ENCODE results near the gene ACCS.

ACCS gene, protein sequence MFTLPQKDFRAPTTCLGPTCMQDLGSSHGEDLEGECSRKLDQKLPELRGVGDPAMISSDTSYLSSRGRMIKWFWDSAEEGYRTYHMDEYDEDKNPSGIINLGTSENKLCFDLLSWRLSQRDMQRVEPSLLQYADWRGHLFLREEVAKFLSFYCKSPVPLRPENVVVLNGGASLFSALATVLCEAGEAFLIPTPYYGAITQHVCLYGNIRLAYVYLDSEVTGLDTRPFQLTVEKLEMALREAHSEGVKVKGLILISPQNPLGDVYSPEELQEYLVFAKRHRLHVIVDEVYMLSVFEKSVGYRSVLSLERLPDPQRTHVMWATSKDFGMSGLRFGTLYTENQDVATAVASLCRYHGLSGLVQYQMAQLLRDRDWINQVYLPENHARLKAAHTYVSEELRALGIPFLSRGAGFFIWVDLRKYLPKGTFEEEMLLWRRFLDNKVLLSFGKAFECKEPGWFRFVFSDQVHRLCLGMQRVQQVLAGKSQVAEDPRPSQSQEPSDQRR

DNA sequence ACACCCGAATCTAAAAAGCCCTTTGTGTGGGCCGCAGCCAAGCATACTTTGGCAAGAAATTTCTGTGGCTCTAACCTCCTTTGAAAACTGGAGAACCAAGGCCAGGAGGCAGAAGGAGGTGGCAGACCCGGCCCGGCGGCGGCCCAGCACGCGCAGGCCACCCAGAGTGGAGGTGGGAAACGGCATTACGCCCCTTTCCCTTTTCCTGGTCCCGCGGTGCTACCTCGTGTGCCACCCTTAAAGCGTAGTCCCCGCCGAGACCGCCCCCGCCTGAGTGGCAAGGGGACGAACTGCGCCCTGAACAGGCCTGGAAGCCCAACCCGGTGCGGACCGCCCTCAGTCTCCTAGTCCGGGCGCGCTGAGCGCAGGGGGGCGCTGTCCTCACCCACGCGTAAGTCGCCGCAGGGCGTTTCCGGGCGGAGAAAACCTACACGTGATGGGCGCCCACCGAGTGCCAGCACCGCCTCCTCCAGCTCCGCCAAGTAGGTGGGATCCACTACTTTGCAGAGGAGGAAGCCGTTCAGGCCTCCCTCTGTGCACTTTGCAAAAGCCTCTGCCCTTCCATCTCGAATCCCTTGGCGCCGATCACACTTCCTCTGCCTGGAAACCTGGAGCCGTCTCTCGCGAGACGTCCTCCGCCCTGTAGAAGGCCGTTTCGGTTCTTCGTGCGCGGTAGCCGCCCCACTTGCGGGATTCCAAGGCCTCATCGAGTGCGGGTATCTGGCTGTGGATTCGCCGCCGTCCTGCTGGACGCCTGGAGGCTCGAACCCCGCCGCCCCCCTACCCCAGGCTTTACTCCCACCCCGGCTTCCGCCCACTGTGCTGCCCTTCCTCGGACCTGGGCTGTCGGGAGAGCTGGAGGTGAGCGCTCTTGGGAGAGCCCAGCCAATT is at the start of gene ACCS:
Gene ACCS, plus strand, starts transcription at position 430 of the 891 bp plus-strand sequence. CDS start 1,358 bp downstream, outside the sequence.
- peak; percentile 84 to 86 for DNase-seq

DNA sequence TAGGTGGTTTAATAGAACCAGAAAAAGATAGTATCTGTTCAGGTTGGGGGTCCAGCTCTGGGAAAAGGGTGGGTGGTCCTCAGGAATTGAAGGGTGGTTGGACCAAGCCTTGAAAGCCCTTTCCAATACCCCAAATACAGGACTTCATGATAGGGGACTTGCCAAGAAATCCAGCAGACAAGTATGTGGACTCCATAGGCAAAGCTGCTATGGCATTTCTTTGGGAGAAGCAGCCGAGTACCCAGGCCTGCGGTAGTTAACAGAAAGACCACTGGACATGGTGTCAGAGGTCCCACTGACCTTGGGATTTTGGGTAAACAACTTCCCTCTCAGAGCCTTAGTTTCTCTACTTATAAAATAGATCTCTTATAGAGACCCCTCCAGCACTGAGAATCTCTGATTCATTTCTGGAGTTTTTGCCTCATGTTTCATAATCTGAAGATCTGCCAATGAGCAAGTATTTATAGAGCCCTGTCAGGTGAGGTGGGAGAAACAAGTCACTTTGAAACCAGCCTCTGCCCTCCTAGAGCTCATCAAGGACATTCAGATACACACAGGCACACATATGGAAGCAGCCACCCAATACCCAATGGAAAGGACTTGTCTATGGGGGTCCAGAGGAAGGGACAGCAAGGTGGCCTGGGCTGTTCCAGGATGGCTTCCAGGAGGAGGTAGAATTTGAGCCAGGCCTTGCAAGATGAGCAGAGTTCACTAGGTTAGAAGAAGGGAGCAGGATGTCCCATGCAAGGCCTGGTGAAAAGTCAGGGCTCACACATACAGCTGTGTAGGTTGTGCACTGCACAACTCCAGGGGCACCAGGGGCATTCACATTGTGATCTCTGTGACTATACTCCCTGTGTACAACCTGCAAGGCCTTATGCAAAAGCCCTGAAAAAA is 49.3 kb upstream of the ACCS start:
- no peak for DNase-seq

DNA sequence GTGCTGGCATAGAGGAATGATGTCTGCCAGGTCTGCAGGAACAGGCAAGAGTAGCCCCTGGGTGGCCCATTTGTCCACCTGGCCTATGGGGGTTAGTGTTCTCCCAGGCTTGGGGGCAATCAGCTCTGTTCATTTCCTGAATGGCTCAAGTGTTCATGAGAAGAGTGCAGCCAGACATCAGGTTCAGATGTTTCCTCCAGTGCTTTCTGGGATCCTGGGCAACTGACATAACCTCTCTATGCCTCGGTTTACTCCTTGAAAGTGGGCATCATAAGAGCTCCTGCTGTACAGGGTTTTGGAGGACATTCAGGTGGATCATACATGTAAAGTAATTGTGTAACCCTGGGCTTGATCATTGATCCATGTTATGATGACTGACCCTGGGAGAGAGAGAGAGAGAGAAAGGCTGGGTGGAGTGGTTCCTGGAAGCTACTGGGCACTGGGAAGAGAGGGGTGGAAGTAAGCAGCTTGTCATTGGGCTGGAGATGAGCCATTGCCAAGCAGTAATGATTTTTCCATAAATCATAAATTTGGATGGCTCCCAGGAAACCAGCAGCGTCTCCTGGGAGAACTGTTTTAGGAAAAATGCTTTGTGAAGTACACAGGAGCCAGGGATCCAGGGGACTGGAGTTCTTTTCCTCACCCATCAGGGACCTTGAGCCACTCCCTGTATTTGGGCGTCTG is 48.5 kb upstream of the ACCS start:
- DNase-seq: no peak

DNA sequence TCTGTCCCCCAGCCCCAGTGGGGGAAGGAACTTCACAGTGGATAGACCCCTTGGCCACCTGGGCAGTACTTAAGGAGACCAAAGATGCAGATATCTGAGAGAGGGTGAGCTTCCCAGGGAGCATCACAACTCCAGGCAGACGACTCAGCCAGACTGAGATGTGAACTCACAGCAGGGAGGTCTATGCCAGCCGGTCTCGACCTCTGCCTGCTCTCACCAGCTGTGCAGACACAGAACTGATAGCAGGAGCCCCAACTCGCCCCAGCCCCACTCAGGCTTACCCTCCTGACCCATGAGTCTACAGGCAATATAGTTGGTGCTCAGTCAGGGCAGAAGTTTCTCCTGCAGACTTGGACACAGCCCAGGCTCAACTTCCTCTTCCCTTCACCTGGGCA is 47.9 kb upstream of the ACCS start:
- DNase-seq: no peak

DNA sequence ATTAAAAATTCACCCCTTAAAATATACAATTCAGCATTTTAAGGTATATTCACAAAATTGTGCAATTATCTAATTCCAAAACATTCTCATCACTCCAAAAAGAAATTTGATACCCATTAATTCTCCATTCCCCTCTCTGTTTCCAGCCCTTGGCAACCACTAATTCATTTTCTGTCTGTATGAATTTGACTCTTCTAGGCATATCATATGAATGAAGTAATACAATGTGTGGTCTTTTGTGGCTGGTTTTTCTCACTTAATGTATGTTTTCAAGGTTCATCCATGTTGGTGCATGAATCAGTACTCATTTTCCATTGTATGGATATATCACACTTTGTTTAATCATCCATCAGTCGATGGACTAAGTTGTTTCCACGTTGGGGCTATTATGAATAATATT is 47.2 kb upstream of the ACCS start:
- DNase-seq: no peak

DNA sequence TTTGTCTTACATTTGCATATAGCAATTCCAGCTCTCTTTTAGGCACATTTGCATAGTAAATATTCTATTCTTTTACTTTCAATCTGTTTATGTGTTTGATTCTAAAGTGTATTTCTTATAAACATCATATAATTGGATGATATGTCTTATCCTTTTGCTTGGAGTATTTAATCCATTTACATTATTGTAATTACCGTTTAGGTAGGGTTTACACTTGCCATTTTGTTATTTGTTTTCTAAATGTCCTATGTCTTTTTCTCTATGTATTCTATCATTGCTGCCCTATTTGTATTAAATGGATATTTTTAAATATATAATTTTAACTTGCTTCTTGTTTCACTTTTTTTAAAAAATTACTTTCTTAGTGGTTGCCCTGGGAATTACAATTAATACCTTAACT is 41.1 kb upstream of the ACCS start:
- DNase-seq: no peak

DNA sequence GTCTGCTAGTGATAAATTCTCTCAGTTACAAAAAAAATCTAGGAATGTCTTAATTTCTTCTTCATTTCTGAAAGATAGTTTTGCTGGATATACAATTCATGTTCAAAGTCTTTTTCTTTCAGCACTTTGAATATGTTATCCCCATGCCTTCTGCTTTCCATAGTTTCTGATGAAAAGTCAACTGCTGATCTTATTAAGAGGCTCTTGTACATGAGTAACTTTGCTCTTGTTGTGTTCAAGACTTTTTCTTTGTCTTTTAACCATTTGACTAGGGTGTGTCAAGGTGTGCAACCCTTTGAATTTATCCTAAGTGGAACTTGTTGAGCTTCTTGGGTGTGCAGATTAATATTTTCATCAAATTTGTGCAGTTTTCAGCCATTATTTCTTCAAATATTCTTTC is 40.3 kb upstream of the ACCS start:
- no peak for DNase-seq

DNA sequence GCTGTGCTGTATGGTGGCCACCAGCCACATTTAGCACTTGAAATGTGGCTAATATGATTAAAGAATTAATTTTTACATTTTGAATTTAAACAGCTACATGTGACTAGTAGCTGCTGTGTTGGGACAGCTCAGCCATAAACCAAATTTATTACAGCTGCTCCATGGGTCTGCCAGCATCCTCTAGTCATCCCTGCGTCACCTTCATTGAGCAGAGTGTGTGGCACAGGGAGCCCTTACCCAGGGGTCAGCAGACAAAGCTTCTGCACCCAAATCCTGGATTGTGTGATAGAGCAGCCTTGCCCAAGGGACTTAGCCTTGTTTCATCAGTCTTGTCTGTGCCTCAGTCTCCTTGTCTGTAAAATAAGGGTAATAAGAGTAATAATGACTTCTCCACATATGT is 37.7 kb upstream of the ACCS start:
- no peak for DNase-seq

DNA sequence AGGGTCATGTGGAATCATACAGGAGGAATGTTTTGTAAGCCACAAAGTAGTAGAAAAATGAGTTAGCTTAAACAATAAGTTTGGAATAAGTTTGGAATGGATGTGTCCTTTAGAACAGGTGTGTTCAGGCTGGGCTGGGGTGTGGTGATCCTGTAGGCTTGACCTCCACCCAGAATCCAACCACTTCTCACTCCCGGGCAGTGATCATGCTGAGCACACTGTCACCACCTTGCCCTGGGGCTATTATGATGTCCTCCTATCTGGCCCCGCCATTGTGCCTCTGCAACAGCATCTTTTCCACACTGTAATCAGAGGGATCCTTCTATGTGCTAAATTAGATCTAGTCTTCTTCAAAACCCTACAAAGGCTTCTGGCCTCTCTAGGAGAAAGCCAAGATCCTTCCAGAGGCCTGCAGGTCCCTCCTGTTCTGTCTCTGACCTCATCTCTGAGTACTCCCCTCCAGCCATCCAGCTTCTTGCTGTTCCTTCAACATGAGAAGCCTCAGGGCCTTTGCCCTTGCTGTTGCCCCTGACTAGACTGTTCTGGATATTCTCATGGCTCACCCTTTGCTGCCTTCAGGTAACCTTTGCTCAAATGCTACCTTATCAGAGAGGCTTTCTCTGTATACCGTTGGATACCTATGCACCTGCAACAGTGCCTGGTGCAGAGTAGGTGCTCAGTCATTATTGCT is 37.1 kb upstream of the ACCS start:
- no peak for DNase-seq

DNA sequence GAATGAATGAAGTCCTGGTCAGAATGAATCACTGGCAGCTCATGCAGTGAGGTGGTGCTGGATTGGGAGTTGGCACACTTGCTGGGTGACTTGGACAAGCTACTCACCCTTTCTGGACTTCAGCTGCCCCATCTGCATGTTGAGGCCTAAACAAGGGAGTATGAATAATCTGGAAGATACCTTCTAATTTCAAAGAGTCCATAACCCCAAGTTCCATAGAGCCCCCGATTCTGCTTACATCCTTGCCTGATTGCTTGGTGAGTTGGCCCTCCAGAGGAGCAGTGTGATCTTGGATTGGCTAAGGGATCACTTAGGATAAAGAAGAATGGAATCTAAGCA is 36.6 kb upstream of the ACCS start:
- no peak for DNase-seq

DNA sequence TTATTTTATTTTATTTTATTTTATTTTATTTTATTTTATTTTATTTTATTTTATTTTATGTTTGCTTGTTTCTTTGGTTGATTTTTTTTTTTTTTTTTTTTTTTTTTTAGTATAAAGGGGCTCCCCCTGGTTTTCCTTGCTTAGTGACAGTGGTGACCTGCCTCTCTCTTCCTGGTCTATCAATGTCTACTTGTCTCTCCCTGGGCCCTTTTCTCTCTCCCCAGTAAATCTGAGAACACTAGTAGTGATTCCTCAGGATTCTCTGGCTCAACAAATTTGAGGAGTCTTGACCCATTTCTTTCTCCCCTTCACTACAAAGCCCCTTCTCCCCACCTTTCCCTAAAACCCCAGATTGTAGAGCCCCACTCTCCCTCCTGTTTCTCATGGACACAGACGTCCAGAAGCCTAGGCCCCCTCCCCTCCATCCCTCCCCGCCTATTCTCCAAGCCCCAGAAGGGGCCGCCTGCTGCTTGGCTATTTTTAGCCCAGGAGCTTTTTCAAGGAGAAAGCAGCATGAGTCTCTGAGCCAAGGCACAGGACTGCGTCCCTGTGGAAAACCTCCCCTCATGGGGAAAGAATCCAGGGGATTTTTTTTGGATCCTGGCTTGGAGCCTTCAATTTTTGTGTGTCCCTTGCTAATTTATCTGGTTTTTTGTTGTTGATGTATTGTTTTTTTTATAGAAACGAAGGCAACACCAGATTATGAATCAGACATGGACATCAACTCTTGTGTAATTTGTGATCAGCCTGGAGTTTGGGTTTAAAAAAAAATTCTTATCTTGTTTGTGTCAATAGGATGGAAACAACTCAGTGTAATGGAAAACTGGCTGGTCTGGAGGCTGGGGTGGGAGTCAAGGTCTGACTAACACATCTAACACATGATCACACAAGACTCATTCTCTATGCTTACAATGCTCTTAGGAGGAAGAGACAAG is 35.8 kb upstream of the ACCS start:
- DNase-seq: no peak

DNA sequence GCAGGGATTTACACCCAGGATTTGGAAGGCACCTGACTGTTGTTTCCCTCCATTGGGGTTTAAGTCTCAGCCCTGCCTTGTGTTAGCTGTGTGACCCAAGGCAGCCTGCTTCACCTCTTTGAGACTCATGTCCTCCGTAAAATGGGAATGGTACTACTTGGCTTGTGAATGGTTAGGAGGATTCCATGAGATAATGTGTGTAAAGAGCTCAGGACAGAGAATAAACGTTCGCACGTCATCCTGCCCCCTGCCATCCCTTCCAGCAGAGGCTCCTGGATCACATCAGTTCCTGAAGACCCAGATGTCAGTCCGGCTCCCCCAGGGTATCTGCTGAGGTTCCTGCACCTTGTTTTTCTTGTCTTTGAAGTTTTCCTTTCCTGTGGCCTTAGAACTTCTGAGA is 35.1 kb upstream of the ACCS start:
- DNase-seq: no peak

DNA sequence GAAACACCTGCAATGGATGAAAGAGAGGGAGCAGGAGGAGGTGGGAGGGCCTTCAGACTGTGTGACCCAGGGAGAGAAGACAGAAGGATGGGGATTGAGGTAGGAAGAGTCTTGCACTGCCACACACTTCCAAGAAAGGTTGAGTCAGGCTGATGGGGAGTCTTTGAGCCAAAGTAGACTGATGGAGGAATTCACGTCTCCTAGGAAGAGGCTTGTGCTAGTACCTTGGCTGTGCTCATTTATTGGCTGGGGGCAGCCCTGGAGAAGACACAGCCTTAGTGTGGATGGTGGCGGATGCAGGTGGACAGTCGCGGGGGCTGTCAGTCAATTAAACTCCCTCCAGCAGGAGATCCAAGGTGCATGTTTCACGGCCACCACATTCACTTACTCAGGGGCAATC is 34.5 kb upstream of the ACCS start:
- no peak for DNase-seq

DNA sequence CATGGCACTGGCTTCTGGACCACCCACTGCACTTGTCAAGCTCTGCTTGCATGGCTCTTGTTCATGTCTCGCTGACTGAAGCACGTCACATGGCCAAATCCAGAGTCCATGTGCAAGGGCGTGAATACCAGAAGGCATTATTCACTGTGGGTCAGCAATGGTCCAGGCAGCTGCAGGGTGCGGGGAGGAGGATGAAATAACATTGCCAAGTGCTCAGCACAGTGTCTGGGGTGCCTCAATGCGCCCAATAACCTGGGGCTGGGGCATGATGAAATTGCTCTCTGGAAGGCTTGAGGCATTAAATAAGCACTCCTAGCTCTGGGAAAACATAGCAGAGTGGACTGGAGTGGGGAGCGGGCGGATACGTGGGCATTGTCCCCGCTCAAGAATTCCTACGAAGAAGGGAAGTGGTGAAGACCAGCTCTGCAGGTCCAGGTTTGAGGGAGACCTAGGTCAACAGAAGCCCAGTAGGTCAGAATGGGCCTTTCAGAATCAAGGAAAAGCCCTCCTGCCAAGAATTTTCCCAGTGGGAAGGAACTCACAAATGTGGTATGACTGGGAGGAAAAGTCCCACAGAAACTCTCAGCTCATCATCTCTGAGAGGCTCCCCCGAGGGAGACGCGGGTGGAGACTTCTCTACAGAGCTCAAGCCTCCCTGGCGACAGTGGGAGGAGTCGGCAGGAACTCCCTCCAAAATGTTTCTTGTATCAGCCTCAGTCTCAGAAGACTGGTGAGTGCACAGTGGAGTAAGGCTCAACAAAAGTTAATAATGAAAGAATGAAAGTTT is 33.6 kb upstream of the ACCS start:
- no peak for DNase-seq

DNA sequence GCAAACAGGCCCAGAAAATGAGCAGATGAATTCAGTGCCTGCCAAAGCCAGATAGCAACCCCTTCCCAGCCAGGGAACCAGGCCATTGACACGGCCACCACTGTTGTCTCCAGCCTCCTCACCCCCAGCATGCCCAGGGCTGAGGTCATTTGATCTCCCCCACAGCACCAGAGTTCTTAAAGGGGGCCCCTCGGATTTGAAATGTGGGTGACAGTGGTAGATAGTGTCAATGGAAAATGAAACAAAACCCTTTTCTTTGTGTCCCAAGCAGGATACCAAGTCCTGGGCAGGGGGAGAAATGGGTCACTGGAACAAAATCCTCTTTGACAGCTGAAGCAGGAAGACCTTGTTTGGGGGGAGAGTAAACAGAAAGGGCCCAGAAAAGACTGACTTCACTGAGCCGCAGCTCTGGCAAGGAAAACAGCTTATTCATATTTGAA is 32.6 kb upstream of the ACCS start:
- DNase-seq: no peak

DNA sequence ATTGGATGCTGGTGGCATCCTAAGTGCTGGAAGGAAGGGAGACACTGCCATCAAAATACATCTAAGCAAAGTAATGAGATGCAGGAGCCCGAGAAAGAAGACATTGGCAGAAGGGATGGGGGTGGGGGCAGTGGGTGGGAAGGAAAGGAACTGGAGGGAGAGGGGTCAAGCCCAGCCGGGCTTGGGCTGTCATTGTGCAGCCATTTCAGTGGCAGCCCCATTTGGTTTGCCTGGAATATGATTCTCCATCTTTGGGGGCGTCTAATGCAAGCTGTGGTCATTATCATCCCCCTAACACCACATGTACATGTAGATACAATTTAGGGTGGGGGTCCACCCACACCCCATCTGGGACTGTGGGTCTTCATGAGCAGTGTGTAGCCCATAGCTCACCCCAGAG is 32.2 kb upstream of the ACCS start:
- DNase-seq: no peak

DNA sequence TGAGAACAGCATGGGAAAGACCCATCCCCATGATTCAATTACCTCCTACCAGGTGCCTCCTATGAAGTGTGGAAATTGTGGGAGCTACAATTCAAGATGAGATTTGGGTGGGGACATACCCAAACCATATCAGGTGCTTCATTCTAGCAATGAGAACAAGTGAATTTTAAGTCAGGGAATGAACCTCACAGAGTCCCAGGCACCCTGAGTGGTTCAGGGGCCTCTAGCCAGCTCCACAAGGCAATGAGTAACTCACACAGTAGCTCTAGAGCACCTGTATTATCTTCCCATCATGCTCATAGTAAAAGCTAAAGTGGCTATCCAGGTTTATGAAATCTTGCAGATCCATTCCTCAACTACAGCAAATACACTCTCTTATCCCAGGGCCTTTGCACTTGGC is 31.4 kb upstream of the ACCS start:
- DNase-seq: no peak

DNA sequence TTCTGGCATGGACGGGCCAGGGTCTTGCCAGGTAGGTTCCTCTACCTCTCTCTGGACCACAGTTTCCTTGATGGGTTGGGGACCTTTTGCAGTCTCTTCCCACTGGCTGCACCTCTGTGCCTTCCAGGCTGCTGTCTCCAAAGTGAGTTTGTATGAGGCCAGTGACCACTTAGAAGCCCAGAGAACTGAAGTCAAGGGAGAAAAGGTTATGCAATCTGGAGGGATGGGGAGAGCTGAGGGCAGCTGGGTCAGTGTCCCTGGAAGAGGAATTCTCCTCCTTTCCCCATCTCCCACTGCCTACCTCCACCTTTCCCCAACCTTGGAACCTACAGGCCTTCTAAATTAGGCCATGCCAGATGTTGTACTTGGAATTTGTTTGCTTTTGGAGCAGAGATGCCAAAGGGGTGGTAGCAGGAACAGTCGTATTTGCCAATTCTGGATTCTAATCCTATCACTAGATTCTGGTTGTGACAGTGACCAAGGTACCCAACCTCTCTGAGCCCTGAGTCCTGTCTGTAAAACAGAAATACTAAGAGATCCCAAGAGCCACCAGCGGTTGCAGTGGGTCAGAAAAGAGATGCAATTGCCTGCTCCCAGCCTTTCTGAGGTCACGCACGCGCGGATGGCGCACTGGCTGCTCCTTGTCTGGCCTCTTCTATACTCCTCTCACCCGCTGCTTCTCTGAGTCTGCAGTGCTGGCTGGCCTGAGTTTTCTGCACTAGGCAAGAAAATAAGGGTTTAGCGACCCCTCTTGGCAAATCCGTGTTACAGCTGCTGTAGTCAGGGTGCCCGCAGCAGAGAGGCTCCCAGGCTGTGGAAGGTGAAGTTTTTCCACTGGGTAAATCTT is 29.0 kb upstream of the ACCS start:
- peak; percentile 46 to 49 for DNase-seq

DNA sequence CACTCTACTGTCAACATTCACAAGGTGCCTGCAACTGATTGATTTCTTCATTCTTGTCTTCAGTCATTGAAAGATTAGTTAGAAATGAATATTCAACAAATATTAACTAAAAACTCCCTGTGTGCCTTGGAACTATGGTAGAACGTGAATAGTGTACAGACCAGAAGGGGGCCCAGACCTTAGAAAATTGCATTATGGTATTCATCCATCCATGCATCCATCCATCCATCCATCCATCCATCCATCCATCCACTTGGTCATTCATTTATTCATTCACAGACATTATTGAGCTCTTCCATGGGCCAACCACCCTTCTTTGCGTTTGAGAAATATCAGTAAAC is 28.4 kb upstream of the ACCS start:
- DNase-seq: no peak

Measured in activated CD4-positive, alpha-beta T cell treated with anti-CD3 and anti-CD28 coated beads, Interleukin-2, amount 50 U/mL, for 48 hours (primary cell).